ENCODE measurements around the gene ADAM12.

The ADAM12 gene

DNA sequence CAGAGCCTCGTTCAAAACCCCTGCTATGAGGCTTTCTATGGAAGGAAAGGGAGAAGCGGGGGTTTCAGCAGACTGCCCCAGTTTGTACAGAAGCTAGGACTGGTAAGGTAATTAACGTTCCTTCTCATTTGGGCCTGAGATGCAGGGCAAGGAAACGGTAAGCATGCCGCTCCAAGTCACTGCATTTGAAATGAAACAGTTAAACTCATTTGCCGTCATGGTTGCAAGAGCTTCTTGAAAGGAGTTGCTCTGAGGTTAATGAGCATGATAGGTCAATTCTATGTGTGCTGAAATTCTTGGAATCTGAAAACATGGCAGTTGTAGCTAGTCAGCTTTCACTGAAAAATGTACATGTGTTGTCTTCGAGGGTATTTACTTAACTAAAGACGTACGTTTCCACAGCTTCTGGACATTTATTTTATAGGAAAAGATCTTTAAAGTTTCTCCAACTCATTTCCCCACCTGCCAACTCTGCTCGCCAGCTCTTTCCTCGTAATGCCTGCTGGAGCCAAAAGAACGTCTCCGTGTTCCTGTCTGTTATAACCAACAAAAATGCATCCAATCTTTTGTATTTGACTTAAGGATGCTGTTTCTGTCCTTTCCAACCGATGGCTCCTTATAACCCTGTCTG lies 73.3 kb downstream of the ADAM12 start:
- DNase-seq (ENCODE audit: low read depth in 2 of 2), result no peak

DNA sequence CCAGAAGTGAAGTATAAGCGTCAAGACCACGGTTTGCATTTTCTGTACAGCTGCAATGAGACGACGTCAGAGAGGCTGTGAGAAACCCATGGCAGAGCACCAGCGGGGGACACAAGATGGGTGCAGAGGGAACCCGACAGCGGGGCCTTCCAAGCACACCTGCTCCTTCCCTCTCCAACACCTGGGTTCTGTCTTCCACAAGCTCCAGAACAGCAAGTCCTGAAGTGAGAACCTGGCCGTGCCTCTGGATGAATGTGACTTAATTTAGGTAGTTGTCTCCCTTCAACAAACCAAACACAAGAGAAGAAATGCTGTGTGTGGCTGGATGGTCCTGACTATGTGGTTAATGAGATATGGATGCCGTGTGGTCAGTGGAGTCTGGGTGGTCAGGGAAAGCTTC lies 76.1 kb downstream of the ADAM12 start:
- DNase-seq (ENCODE audit: low read depth in 2 of 2), result no peak

DNA sequence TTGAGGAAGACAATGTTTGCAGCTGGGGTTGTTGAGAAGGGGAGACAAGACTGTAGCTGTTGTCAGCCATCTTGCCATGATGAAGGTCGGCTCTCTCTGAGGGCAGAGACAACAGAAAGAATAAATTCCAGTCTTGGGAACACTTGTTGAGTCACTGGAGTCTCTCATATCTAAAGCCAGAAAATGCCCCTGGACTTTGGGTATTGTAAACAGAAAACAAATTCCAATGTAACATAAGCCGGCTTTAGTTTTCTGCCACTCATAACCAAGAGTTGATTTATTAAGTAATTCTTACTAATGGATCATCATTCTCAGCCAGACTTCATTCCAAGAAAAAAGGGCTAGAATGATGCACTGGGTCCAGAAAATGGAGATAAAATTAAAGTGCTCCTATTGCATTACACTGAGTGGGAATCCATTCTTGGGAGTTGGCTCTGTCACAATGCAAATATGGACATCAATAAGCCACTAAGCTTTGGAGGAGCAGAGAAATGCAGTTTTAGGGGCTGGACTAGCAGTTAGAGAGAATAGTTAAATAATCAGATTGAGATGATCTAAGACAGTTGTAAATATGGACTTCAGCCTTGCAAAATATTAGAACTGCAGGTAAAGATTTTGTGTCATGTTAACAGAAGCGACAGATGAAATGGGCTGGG lies 78.9 kb downstream of the ADAM12 start:
- DNase-seq (ENCODE audit: low read depth in 2 of 2), result no peak

DNA sequence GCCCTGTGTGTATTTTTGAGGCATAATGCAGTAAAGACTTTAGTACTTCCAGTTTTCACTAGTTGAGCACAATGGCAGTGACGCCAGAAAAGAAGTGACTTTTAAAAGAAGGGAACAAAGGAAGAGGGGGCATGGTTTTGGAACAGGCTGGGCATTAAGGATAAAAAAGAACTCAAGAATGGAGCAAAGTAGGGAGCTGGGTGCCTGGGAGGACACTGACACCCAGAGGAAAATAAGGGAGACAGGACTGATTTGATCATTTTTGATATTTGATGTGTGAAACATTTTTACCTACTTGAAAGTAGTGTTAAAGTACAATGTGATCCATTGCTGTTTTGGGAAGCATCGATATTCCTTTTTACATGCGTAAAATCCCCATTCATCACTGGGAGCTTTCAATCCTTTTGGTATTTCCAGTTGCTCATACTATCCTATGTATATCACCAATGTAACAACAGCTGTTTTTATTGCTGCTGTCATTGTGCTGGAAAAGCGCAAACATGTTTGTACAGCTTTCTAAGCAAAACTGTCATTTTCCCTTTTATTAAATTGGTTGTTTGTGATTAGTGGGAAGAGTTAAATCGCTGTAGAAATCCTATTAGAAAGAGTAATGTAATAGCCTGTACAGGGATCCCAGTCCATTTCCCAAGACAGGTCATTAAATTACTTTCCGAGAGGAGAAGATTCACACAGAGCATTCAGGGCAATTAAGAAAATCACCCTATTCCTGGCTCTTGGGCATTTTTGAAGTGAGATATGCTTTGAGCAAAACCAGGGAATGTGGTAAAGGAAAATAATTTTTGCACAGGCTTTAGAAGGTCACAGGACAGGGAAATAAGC lies 85.2 kb downstream of the ADAM12 start:
- DNase-seq (ENCODE audit: low read depth in 2 of 2), result no peak

DNA sequence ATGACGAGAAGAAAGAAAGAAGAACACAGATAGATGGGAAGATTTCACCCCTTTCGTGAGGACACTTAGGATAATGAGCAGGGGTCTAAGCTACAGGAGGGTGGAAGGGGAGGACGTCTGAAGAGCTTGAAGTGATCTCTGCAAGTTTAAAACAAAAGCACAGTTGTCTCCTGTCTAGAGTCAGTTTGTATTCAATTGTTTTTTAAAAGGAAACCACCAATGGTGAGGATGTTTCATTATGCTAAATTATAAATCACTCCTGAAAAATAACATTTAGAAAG lies 85.9 kb downstream of the ADAM12 start:
- DNase-seq (ENCODE audit: low read depth in 2 of 2), result no peak

DNA sequence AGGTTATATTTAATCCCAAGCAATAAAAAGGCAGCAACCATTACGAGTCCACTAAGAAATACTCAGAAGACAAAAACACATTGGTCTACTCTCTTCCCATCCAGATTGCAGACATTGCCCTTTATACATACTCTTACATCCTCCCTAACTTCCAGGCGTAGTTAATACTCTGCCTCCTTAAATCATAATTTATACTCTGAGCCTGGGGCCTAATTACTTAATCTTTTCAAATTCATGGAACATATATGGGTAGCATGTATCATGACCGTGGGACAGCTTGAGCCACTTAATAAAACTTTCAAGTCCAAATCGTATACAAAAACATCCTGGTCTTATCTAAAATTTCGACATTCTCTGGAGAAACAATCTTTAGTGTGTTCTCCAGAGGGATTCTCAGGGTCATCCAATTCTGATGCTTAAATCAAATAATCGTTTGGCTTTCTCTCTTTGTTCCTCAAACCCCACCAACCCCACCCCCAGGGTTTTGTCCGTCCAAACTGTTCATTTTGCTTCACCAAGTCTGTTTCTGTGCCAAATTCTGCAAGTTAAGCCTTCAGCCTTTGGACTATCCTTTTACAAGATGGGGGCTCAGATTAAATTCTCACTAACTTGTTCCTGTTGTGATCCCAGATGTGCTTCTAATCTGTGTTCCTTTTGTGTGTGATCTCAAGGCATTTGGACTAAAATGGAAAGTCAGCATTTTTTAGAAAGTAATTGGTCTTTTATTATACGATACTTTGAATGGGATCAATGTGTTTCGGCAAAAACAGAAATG lies 86.4 kb downstream of the ADAM12 start:
- DNase-seq (ENCODE audit: low read depth in 2 of 2), result no peak

DNA sequence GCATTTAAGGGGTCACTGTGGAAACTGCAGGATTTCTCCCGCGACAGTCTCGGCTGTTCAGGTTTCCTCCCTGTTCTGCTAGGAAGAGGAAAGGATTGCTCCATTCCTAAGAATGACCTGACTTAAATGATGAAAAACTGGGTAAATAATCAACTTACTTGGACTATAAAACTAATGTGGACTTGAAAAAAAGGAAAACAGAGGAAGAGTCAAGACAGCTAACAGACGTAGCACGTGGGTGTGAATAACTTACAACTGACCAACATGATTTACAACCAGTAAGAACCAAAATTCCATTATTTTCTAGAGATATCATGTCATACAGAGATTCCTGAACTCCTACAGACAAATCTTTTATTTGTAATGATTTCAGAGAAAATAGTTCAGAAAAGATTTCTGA lies 93.8 kb downstream of the ADAM12 start:
- DNase-seq (ENCODE audit: low read depth in 2 of 2), result no peak

DNA sequence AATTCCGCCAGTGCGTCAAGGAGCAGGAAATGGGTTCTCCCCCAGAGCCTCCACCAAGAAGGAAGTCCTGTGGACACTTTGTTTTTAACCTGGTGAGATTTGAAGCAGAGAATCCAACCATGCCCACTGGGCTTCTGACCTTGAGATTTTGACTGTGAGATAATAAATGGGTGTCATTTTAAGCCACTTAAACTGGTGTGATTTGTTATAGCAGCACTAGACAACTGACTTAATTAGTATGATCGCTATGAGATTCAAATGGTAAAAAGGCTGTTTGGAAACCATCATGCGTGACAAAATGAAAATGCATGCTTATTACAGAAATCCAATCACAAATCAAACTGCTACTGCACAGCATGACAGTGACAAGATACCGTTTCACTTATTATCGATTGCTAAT lies 98.0 kb downstream of the ADAM12 start:
- no peak for DNase-seq (ENCODE audit: low read depth in 2 of 2)

DNA sequence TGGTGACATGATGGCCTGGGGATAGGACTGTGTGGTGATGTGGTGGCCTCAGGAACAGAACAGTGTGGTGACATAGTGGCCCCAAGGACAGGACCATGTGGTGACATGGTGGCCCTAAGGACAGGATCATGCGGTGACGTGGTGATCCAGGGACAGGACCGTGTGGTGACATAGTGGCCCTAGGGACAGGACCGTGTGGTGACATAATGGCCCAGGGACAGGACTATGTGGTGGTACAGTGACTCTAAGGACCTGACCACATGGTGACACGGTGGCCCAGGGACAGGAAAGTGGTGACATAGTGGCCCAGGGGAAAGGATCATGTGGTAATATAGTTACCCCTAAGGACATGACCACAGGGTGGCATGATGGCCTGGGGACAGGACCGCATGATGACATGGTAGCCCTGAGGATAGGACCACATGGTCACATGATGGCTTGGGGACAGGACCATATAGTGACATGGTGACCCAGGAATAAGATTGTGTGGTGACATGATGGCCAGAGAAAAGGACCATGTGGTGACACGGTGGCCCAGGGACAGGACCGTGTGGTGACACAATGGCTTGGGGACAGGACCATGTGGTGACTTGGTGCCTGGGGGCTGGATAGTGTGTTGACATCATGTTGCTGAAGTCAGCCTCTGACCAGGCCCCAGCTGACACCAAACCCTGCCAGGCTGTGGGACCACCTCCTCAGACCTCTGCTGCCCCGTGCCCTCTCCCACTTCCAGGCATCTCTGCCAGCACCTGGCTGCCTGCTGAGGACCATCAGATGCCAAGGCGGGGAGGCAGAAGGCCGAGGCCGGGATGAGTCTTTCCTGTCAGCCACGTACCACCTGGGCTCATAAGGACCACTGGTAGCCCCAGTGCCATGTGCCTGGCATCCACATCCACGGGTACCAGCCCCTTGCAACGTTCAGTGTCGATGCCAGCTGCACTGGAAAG lies 99.5 kb downstream of the ADAM12 start:
- no peak for DNase-seq (ENCODE audit: low read depth in 2 of 2)

DNA sequence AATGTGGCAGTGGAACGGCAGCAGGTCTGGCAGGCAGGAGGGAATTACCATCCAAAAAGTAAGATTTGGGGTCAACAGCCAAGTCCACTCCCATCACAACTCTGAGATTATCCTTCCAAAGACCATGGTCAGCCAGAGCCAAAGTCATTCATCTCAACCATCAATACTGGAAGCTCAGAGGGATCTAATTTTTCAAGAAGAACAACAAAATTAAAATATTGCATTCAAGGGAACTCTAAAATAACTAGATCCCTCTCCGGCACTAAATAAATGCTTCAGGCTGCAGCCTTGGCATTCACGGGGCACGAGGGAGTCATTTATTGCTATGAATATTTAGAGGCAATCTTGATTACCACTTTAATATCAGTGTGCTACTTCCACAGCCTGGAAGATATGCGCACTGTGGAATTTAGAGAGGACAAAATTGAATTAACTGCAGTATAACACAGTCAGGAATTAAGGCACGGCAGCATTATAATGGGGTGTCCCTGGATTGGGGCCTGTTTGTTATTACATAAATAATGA lies 102.0 kb downstream of the ADAM12 start:
- no peak for DNase-seq (ENCODE audit: low read depth in 2 of 2)

DNA sequence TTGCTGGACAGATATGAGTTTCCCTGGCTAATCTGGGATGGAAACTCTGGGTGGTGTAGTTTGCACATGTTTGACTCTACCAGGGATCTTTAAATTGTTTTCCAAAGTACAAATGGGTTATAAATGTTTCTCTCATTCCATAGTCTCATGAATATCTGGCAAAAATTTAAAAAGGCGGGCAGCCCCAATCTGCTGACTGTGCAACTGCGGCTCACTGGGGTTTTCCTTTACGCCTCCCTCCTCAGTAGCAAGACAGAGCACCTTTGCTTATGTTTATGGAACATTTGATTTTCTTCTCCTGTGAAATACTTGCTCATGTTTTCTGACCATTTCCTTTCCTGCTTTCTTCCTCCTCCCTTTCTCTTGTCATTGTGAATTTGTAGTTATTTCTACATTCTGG lies 105.0 kb downstream of the ADAM12 start:
- DNase-seq (ENCODE audit: low read depth in 2 of 2), result no peak

DNA sequence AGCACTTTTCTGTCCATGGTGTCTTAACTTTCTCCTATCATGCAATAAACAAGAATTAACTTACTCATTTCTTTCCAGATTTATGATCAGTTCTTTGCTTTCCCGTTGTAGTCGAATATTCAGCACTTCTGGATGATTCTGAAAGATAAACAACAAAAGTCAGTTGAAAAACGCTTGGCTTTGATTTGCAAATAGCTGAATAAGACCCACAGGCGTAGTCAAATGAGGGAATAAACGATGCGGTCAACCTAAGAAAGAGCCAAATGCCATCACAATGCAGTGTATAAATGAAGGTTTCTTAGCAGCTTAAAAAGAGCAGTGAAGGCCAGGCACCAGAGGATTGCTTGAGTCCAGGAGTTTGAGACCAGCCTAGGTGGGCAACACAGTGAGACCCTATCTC lies 109.4 kb downstream of the ADAM12 start:
- no peak for DNase-seq (ENCODE audit: low read depth in 2 of 2)

DNA sequence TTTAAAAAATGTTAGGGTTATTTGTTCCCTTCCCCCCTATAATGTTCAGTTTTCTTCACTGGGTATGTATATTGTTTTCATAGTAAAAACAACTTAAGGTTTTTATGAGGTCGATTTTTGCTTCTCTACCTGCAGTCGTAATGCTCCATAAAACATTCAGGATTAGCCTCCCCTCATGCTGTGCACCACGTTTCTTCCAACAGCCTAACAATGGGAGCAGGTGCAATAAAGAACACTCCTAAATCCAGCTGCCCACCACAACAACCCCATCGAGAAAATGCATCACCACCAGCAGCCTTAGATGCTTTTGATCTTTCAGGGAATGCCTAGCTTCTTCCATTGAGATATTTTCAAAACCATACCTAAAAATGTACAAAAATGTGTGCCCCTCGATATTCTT lies 111.1 kb downstream of the ADAM12 start:
- DNase-seq (ENCODE audit: low read depth in 2 of 2), result no peak

DNA sequence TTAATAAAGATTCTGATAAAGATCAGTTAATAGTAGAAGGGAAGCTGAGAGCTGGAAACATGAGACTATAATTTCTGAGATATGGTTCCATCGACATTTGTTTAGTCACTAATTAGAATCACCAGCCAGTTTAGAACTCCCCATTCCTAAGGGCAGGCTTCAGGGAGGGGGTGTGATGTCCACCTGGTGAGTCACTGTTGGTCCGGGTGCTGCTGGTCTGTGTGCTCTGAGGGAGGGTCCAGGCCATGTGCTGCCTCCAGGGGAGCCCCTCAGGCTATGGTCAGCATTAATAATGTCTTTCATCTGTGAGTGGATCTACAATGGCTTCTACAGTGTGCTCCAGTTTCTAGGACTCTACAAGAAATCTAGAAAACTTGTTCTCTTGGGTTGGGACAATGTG lies 115.8 kb downstream of the ADAM12 start:
- DNase-seq (ENCODE audit: low read depth in 2 of 2), result no peak

DNA sequence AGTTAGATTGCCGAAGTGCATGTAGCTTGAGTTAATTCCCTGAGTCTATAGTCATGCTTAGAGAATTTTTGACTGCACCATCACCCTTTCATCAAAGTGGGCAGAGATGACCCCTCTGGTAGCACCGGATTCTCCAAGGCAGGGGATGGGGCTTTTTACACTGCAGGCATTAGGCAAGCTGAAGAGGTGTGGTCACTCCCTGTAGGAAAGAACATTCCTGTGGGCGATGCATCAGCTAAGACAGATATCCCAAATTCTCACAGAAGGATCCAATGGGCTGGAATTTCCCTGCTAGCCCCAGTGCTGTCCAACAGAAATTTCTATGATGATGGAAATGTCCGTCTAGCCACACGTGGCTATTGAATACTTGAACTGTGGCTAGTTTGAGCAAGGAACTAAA lies 118.2 kb downstream of the ADAM12 start:
- DNase-seq (ENCODE audit: low read depth in 2 of 2), result no peak

DNA sequence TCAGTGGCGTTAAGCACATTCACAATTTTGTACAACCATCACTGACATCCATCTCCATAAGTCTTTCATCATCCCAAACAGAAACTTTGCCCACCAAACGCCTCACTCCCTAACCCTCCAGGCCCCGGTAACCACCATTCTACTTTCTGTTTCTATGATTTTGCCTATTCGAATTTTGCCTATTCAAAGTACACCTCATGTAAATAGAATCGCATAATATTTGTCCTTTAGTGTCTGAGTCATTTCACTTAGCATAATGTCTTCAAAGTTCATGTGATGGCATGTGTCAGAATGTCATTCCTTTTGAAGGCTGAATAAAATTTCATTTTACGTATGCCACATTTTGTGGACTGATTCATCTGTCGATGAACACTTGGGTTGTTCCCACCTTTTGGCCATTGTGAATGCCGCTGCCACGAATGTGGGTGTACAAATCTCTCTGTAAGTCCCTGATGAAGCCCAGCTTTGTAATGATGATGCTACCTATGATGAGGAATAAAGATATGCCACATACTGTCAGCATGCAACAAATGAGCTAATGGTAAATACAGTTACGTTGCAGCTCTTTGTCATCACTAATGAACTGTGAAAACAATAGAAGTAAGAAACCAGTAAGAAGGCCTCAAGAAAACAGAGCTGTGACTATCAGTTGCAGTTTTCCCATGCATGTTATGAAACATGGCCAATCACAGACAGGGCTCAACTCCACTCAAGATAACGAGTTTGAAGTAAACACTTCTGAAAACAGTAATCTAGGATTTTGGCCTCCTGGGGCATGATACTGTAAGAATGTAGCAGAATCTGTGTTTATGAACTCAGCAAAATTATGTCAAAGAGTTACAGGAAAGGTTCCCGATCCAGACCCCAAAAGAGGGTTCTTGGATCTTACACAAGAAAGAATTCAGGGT lies 120.0 kb downstream of the ADAM12 start:
- DNase-seq (ENCODE audit: low read depth in 2 of 2), result no peak

DNA sequence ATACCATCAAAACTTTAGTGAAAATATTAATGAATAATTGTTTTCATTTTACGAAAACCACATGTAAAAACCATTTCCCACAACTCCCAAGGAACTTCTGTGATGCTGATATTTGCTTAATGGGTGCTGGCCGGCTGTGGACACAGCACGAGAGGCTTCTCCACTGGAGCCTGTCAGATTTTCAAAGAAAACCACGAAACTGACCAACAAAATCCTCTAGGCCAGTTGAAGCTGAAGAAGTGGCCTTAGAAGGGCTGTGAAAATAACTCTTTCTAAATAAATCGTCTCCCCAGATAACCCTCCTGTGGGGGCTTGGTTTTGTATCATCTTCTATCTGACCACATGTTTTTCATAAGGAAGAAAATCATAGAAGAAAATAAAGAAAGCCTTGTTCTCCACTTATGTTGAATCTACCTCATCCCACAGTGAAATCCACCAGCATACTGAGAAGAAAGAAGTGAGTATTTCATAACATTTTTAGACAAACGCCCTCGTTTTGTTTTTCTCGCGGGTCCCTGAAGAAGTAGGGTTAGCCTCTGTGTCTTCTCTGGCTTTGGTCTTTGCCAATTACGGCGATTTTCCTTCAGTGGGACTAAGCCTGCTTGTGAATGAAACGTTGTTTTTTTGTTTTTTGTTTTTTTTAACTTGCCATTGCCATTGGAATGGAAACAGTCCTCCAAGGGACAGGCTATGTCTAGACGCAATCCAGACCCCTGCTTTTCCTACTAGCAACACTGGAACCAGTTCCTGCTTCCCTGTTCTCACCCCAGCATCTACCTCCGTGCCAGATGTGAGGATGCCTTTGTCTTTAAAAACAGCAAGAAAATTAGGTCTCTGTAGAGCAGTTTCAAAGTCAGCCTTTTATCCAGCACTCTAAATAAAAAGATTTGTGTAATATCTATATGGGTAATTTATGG lies 123.9 kb downstream of the ADAM12 start:
- no peak for DNase-seq (ENCODE audit: low read depth in 2 of 2)

DNA sequence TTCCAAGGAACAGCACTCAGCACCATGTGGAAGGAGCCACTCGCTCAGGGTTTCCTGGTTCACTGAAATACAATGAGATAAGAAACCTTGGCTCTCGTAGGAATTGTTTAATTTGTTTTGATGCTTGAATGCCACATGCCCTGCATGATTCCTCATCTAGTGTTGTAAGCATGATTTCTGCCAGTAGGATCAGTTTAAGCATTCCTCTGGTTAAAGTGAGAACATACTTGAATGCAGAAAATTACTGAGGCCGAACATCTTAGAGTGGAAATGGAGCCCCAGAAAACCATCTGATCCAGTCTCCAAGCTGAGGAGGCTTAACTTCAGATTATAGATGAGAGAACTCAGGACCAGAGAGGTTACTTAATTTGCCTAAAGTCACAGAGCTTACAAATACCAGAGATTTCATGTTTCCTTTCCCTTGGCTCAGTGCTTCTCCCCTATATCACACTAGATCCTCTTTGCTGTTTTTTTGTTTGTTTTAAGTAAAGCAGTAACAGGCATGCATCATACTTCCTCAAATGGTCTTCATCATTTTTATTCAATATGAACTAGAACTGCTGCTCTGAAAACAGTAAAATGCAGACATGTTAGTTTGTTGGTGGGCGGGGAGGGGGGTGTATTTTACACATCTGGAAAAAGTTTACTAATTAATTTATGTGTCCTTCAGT lies 125.1 kb downstream of the ADAM12 start:
- no peak for DNase-seq (ENCODE audit: low read depth in 2 of 2)

Data from stimulated activated CD4-positive, alpha-beta T cell treated with anti-CD3 and anti-CD28 coated beads, Interleukin-1b, Interleukin-23, amount 100 ng/mL, for 4 hours (primary cell).